Retinal pigment epithelial cell (primary cell): ENCODE measurements around the gene TSGA10IP.

Source experiments
- DNase-seq: peaks from one replicate; pipeline ENCODE4 v3.0.0-alpha.2; 2010; ENCODE audit warnings: low read depth
- H3K4me3 ChIP-seq: 2 replicates; pipeline ENCODE4 v1.5.1; 2011; ENCODE audit warnings: mild to moderate bottlenecking, low read length, control low read depth, moderate library complexity
- CTCF ChIP-seq: conservative IDR thresholded peaks from 2 replicates; pipeline ENCODE4 v1.5.1; 2011; ENCODE audit warnings: low read depth, low read length, control low read depth, inconsistent platforms

TSGA10IP gene

GRCh38 chr11:65911682-65912568 lies 33.4 kb upstream of the TSGA10IP start:
- peak; percentile 28 for TF ChIP-seq CTCF
- DNase-seq = no peak

GRCh38 chr11:65912845-65913244 lies 32.4 kb upstream of the TSGA10IP start:
- no peak for DNase-seq
- TF ChIP-seq CTCF = no peak
- no peak overlapping the region for H3K4me3 ChIP-seq

More at GRCh38 chr11:65911682-65912568, 33.4 kb upstream of the TSGA10IP start:
- H3K4me3 ChIP-seq = no peak overlapping the region

GRCh38 chr11:65915101-65915820 lies 30.0 kb upstream of the TSGA10IP start:
- TF ChIP-seq CTCF = no peak
- DNase-seq = no peak
- no peak overlapping the region for H3K4me3 ChIP-seq

GRCh38 chr11:65915821-65916251 lies 29.4 kb upstream of the TSGA10IP start:
- TF ChIP-seq CTCF = no peak
- peak; percentile 94 for DNase-seq
- H3K4me3 ChIP-seq = peak overlapping the region; percentile 23

GRCh38 chr11:65916391-65916790 lies 28.9 kb upstream of the TSGA10IP start:
- peak overlapping the region; percentile 23 for H3K4me3 ChIP-seq
- TF ChIP-seq CTCF = no peak
- DNase-seq = no peak

- TF ChIP-seq CTCF = no peak
- no peak overlapping the region for H3K4me3 ChIP-seq
- no peak for DNase-seq
Observed at GRCh38 chr11:65917077-65917433, 28.2 kb upstream of the TSGA10IP start.
